Measurements from ENCODE around the gene DNAH12. TPM values are rescaled to one million over a fixed set of nuclear protein-coding genes. Genes with fewer than 3 reads are reported as not detected.

Gene DNAH12
- total and polyA plus RNA-seq, 10 of the 15 experiments (the other 5 are each of a cell fraction or from before 2014, with no cell fraction given): under 0.01 to 0.35 (median 0.08) TPM

- no peak for TF ChIP-seq SKIL (IDR thresholded peaks at IDR 0.05; ENCODE audit: low read depth, poor library complexity, severe bottlenecking)
- TF ChIP-seq, protein P1, sequence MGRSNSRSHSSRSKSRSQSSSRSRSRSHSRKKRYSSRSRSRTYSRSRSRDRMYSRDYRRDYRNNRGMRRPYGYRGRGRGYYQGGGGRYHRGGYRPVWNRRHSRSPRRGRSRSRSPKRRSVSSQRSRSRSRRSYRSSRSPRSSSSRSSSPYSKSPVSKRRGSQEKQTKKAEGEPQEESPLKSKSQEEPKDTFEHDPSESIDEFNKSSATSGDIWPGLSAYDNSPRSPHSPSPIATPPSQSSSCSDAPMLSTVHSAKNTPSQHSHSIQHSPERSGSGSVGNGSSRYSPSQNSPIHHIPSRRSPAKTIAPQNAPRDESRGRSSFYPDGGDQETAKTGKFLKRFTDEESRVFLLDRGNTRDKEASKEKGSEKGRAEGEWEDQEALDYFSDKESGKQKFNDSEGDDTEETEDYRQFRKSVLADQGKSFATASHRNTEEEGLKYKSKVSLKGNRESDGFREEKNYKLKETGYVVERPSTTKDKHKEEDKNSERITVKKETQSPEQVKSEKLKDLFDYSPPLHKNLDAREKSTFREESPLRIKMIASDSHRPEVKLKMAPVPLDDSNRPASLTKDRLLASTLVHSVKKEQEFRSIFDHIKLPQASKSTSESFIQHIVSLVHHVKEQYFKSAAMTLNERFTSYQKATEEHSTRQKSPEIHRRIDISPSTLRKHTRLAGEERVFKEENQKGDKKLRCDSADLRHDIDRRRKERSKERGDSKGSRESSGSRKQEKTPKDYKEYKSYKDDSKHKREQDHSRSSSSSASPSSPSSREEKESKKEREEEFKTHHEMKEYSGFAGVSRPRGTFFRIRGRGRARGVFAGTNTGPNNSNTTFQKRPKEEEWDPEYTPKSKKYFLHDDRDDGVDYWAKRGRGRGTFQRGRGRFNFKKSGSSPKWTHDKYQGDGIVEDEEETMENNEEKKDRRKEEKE (IDR thresholded peaks at IDR 0.05): no peak
- TF ChIP-seq, protein P2, sequence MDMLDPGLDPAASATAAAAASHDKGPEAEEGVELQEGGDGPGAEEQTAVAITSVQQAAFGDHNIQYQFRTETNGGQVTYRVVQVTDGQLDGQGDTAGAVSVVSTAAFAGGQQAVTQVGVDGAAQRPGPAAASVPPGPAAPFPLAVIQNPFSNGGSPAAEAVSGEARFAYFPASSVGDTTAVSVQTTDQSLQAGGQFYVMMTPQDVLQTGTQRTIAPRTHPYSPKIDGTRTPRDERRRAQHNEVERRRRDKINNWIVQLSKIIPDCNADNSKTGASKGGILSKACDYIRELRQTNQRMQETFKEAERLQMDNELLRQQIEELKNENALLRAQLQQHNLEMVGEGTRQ (IDR thresholded peaks at IDR 0.05; ENCODE audit: borderline replicate concordance, low read depth, low read length): no peak
- no peak for TF ChIP-seq ETV6 (conservative IDR thresholded peaks at IDR 0.05 in 1 of 2, IDR thresholded peaks at IDR 0.05 in 1 of 2; ENCODE audit: borderline replicate concordance in 1 of 2, low read depth in 1 of 2)
- TF ChIP-seq, protein P3, sequence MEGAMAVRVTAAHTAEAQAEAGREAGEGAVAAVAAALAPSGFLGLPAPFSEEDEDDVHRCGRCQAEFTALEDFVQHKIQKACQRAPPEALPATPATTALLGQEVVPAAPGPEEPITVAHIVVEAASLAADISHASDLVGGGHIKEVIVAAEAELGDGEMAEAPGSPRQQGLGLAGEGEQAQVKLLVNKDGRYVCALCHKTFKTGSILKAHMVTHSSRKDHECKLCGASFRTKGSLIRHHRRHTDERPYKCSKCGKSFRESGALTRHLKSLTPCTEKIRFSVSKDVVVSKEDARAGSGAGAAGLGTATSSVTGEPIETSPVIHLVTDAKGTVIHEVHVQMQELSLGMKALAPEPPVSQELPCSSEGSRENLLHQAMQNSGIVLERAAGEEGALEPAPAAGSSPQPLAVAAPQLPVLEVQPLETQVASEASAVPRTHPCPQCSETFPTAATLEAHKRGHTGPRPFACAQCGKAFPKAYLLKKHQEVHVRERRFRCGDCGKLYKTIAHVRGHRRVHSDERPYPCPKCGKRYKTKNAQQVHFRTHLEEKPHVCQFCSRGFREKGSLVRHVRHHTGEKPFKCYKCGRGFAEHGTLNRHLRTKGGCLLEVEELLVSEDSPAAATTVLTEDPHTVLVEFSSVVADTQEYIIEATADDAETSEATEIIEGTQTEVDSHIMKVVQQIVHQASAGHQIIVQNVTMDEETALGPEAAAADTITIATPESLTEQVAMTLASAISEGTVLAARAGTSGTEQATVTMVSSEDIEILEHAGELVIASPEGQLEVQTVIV (IDR thresholded peaks at IDR 0.05; ENCODE audit: borderline replicate concordance, partially characterized antibody): no peak
- no peak for TF ChIP-seq SUZ12 (IDR thresholded peaks at IDR 0.05; ENCODE audit: unreplicated experiment)
Observed at GRCh38 chr3:57278237-57278636, 265.9 kb downstream of the DNAH12 start (continued).
